Measurements from ENCODE around the gene GUCD1.

Gene GUCD1

DNA sequence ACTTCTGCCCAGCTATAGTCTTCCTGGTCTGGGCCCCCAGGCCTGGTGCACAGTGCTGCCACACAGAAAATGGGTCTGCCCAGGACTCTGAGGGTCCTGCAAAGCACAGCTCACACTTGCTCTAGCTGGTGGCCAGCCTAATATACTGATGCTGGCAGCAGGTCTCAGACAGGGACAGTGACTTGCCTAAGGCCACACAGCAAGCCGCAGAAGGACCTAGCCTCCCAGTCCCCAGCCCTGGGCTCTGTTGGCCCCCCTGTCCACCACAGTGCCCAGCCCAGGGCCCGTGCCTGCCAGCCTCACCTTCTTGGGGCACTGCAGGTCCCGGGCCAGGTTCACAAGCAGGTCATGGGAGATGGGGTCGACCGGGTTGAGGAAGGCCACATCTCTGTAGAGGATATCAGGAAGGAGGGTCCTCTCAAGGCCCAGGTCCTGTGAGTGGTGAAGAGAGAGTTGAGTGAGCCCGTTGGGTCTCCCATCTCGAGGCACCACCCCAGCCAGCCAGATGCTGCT lies 34.6 kb upstream of the GUCD1 start:
- Histone ChIP-seq H3K9ac (no peak overlapping the region), H3K4me2 (peak overlapping the region; percentile 84), H3K4me3 (no peak overlapping the region), H3K36me3 (no peaks in the 10 kb centered on the region), H3K9me3 (no peaks in the 10 kb centered on the region), H3K4me1 (peaks cover 63% of the 10 kb centered on the region), H4K20me1 (peaks cover 57% of the 10 kb centered on the region), H3K27me3 (peaks cover 29% of the 10 kb centered on the region), H3K27ac (no peak overlapping the region)
- TF ChIP-seq Cebpa-rat (IDR thresholded peaks at IDR 0.05) = no peak

- H3K9ac ChIP-seq = peak overlapping the region; percentile 5; the same call in 1 of the 2 replicates
- H3K4me3 ChIP-seq = no peak overlapping the region
- H3K4me2 ChIP-seq = peak overlapping the region; percentile 84
- no peak for TF ChIP-seq Cebpa-rat (IDR thresholded peaks at IDR 0.05)
- H3K9me3 ChIP-seq = no peaks in the 10 kb centered on the region
- peaks cover 56% of the 10 kb centered on the region for H3K4me1 ChIP-seq
- peaks cover 54% of the 10 kb centered on the region for H4K20me1 ChIP-seq
- no peaks in the 10 kb centered on the region for H3K36me3 ChIP-seq
- peak overlapping the region; percentile 33 for H3K27ac ChIP-seq
- peaks cover 27% of the 10 kb centered on the region for H3K27me3 ChIP-seq
These were observed 34.0 kb upstream of the GUCD1 start for GRCh38 chr22:24588757-24589481.

- peak overlapping the region; percentile 33 for H3K27ac ChIP-seq
- H3K36me3 ChIP-seq = no peaks in the 10 kb centered on the region
- TF ChIP-seq Cebpa-rat (IDR thresholded peaks at IDR 0.05) = no peak
- no peaks in the 10 kb centered on the region for H3K9me3 ChIP-seq
- H3K4me3 ChIP-seq = no peak overlapping the region
- peaks cover 22% of the 10 kb centered on the region for H3K27me3 ChIP-seq
- peak overlapping the region; percentile 5; the same call in 1 of the 2 replicates for H3K9ac ChIP-seq
- peaks cover 50% of the 10 kb centered on the region for H3K4me1 ChIP-seq
- peaks cover 49% of the 10 kb centered on the region for H4K20me1 ChIP-seq
- H3K4me2 ChIP-seq = peak overlapping the region; percentile 84
These were observed 33.4 kb upstream of the GUCD1 start for GRCh38 chr22:24588381-24588756.

- H3K4me2 ChIP-seq = peak overlapping the region; percentile 84
These were observed 33.0 kb upstream of the GUCD1 start for GRCh38 chr22:24587948-24588347.

GRCh38 chr22:24587251-24587650 lies 32.3 kb upstream of the GUCD1 start:
- Histone ChIP-seq H3K27me3 (peaks cover 11% of the 10 kb centered on the region), H3K27ac (no peak overlapping the region), H3K36me3 (no peaks in the 10 kb centered on the region), H3K9me3 (no peaks in the 10 kb centered on the region), H3K4me3 (no peak overlapping the region), H3K9ac (no peak overlapping the region), H4K20me1 (peaks cover 46% of the 10 kb centered on the region), H3K4me1 (peaks cover 40% of the 10 kb centered on the region), H3K4me2 (peak overlapping the region; percentile 84)
- TF ChIP-seq Cebpa-rat (IDR thresholded peaks at IDR 0.05) = no peak

More at GRCh38 chr22:24587948-24588347, 33.0 kb upstream of the GUCD1 start:
- H3K4me3 ChIP-seq = no peak overlapping the region
- H4K20me1 ChIP-seq = peaks cover 46% of the 10 kb centered on the region
- peak overlapping the region; percentile 33; the same call in 1 of the 2 replicates for H3K27ac ChIP-seq
- peaks cover 18% of the 10 kb centered on the region for H3K27me3 ChIP-seq
- TF ChIP-seq Cebpa-rat (IDR thresholded peaks at IDR 0.05) = no peak
- H3K36me3 ChIP-seq = no peaks in the 10 kb centered on the region
- peaks cover 47% of the 10 kb centered on the region for H3K4me1 ChIP-seq
- H3K9me3 ChIP-seq = no peaks in the 10 kb centered on the region
- H3K9ac ChIP-seq = 0 out of 2 replicates have a peak overlapping the region, but pooled peaks have one; percentile 5

DNA sequence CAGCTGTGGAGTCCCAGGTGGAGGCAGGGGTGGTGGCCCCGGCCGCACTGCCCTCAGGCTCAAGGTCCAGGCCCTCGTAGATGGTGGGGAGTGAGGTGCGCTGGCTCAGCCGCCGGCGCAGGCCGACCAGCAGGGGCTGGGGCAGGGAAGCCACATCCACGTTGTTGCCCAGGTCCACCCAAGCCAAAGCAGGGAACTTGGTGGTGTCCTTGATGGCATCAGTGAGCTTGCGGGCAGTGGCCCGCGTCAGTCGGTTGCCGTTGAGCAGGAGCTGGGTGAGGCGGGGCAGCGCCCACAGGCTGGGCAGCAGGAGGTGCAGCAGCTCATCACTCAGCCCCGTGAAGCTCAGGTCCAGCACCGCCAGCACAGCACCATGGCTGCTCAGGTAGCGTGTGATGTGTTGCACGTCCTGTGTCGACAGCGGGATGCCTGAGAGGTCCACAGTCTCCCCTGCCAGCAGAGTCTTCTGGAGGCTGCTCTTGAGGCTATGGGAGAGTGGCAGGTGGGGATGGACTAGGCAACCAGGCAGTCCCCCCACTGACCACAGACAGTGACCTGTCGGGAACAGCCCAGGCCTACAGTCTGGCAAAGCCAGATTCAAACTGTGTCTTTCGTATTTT lies 31.1 kb upstream of the GUCD1 start:
- H3K27me3 ChIP-seq = no peaks in the 10 kb centered on the region; the same call in 1 of the 2 replicates
- H3K9me3 ChIP-seq = no peaks in the 10 kb centered on the region
- no peaks in the 10 kb centered on the region for H3K36me3 ChIP-seq
- peak overlapping the region; percentile 30 for H3K4me2 ChIP-seq
- no peak overlapping the region for H3K27ac ChIP-seq
- no peak for TF ChIP-seq Cebpa-rat (IDR thresholded peaks at IDR 0.05)
- H3K4me3 ChIP-seq = no peak overlapping the region
- H3K9ac ChIP-seq = no peak overlapping the region
- peaks cover 35% of the 10 kb centered on the region for H4K20me1 ChIP-seq
- peaks cover 37% of the 10 kb centered on the region for H3K4me1 ChIP-seq

- H4K20me1 ChIP-seq = peaks cover 29% of the 10 kb centered on the region
- no peak overlapping the region for H3K4me3 ChIP-seq
- H3K9ac ChIP-seq = no peak overlapping the region
- no peaks in the 10 kb centered on the region for H3K9me3 ChIP-seq
- H3K4me2 ChIP-seq = peak overlapping the region; percentile 30; the same call in 1 of the 2 replicates
- H3K36me3 ChIP-seq = no peaks in the 10 kb centered on the region
- H3K27me3 ChIP-seq = no peaks in the 10 kb centered on the region
- peaks cover 37% of the 10 kb centered on the region for H3K4me1 ChIP-seq
- no peak overlapping the region for H3K27ac ChIP-seq
- TF ChIP-seq Cebpa-rat (IDR thresholded peaks at IDR 0.05) = no peak
These were observed 30.5 kb upstream of the GUCD1 start for GRCh38 chr22:24585461-24585860.

GRCh38 chr22:24584871-24585411 lies 30.0 kb upstream of the GUCD1 start:
- TF ChIP-seq Cebpa-rat (IDR thresholded peaks at IDR 0.05) = no peak
- peaks cover 37% of the 10 kb centered on the region for H3K4me1 ChIP-seq
- H3K27ac ChIP-seq = no peak overlapping the region
- peaks cover 27% of the 10 kb centered on the region for H4K20me1 ChIP-seq
- no peaks in the 10 kb centered on the region for H3K36me3 ChIP-seq
- H3K9ac ChIP-seq = no peak overlapping the region
- no peaks in the 10 kb centered on the region for H3K27me3 ChIP-seq
- H3K4me3 ChIP-seq = no peak overlapping the region
- no peaks in the 10 kb centered on the region for H3K9me3 ChIP-seq
- no peak overlapping the region for H3K4me2 ChIP-seq

DNA sequence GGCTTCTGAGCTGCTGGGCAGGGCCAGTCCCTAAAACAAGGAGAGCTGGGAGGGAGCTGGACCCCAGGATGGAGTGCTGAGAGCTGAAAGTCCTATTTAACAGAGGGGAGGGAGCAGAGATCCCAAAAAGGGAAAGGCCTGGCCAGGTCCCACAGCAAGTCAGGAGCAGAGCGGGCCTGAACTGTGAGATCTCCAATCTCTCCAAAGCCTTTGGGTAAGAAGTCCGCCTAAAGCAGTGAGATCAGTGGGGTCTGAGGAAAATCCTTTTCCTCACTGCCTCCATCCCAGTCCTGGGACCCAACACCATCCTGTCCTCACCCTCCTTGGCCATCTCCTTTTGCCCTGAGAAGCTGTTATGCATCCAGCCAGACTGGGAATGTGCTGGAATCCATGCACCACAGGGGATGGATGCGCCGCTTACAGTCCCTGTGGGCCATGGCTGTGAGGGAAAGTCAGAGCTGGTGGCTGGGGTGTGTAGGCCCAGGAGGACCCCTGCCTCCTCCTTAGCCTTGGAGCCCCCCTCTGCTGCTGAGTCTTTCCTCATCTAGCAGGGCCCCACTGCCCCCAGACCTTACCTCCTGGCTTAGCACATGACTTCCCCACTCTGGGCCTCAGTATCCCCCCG lies 29.3 kb upstream of the GUCD1 start:
- Histone ChIP-seq H3K36me3 (no peaks in the 10 kb centered on the region), H3K27me3 (no peaks in the 10 kb centered on the region), H3K4me3 (no peak overlapping the region), H3K9ac (no peak overlapping the region), H3K4me1 (peaks cover 33% of the 10 kb centered on the region), H3K4me2 (no peak overlapping the region), H4K20me1 (peaks cover 21% of the 10 kb centered on the region), H3K9me3 (no peaks in the 10 kb centered on the region), H3K27ac (no peak overlapping the region)
- no peak for TF ChIP-seq Cebpa-rat (IDR thresholded peaks at IDR 0.05)
